Middle frontal gyrus (tissue), 1 donor: Measurements from ENCODE around the gene CACNA1H.
"Not testable (repeated sequence)": the region's sequence is repeated elsewhere in the genome, so short reads cannot be mapped to it uniquely, and the experiment has no call there.

ENCODE experiments used
- DNase-seq: peaks from one replicate; pipeline ENCODE4 v3.0.0-alpha.2; 2015; ENCODE audit warnings: low spot score; ENCODE audit errors: extremely low spot score

Gene CACNA1H

GRCh38 chr16:1264345-1265089 lies 111.6 kb downstream of the CACNA1H start:
- DNase-seq = no peak

GRCh38 chr16:1265090-1265630 lies 112.3 kb downstream of the CACNA1H start:
- DNase-seq = no peak

- DNase-seq = no peak
Observed at GRCh38 chr16:1265826-1266225, 112.9 kb downstream of the CACNA1H start.

- DNase-seq = not testable (repeated sequence)
Observed at GRCh38 chr16:1269418-1269817, 116.5 kb downstream of the CACNA1H start.

GRCh38 chr16:1271380-1271723 lies 118.4 kb downstream of the CACNA1H start:
- no peak for DNase-seq
